Kasumi-1 (cell line): ENCODE measurements around the gene LIN28A.

Source experiments
- DNase-seq, 2 experiments: peaks; one replicate each; lab custom pipeline; 2025; lab: John Stamatoyannopoulos, UW

Gene LIN28A

GRCh38 chr1:26438041-26438440 is 27.4 kb downstream of the LIN28A start:
- DNase-seq, result no peak

DNA sequence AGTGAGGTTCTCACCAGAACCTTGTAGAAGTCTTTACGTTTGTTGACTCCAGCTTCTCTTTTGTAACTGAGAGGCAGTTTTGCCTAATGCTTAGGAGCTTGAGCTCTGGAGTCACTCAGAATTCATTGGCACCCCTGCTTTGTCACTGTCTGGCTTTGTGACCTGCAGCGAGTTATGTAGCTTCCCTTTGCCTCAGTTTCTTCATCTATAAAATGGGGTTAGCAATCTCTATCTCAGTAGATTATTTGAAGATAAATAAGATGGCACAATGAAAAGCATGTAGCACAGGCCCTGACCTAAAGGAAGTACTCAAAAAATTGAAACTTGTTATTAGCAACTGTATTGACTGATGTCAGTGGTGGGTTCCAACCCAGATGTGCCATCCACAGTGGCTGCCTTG is 29.6 kb downstream of the LIN28A start:
- DNase-seq, result no peak

GRCh38 chr1:26449868-26450267 is 39.3 kb downstream of the LIN28A start:
- no peak for DNase-seq

DNA sequence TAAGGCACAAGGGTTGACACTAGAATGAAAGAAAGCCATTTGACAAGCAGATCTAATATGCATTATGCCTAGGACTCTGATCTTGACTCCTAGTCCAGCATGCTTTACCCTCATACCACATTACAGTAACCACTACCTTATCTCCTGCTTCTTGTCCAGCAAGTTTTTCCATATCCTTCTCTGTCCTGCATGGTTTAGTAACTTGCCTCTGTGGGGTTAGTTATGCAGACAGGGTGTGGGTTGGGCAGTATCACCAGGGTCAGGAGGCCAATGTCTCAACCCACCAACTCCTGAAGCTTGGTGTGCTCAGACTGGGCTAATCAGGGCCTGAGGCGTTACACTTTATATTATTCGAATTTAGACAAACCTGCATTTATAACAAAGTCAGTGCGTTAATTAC is 40.3 kb downstream of the LIN28A start:
- DNase-seq, result no peak

DNA sequence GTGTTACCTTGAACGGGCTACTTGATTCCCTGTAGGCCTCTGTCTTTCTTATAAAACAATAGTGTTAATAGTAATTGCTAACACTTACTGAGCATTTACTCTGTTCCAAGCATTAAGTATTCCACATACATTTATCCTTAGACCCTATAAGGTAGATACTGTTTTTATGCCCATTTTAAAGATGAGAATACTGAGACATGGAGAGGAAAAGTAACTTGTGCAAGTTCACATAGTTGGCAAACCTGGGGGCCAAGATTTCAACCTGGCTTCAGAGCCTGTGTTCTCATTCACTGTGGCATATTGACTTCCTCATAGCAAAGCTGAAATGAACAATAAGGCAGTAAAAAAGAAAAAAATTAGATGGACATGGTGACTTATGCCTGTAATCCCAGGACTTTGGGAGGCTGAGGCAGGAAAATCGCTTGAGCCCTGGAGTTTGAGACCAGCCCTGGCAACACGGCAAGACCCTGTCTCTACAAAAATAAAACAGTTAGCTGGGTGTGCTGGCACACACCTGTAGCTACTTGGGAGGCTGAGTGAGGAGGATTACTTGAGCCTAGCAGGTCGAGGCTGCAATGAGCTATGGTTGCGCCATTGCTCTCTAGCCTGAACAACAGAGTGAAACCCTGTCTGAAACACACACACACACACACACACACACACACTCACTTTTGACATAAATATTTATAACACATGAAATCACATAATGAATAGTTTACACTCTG is 42.0 kb downstream of the LIN28A start:
- no peak for DNase-seq

GRCh38 chr1:26459148-26459547 is 48.5 kb downstream of the LIN28A start:
- DNase-seq, result no peak

DNA sequence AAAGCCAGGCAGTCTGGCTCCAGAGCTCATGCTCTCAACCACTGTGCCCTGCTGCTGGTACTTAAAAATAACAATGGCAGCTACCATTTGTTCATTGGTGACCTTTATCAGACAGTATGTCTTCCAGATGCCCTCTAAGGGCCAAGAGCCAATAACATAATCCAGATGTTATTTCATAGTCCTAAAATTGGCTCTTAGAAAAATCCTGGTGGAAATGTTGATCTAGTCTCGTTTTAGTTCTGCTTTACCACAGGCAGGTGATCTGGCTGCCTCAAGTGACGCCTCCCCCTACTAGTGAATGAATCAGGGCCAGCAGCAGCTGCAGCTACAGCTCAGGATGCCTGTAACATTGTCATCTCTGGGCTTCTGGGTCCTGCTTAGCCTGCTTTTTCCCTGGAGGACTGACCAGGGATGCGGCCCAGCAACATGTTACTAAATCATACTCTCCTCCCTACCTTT is 49.0 kb downstream of the LIN28A start:
- DNase-seq, result no peak

DNA sequence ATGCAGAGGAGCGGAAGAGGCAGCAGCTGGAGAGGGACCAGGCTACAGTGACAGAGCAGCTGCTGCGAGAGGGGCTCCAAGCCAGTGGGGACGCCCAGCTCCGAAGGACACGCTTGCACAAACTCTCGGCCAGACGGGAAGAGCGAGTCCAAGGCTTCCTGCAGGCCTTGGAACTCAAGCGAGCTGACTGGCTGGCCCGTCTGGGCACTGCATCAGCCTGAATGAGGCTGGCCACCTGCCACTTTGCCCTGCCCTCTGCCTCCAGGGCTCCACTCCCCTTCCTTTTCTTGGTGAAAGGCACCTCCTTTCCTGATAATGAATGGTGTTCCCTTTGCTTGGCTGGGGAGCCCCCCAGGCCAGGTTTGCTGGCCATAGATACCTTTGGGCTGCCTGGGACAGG is 58.3 kb downstream of the LIN28A start:
- DNase-seq, result no peak

GRCh38 chr1:26469558-26469957 is 58.9 kb downstream of the LIN28A start:
- no peak for DNase-seq

DNA sequence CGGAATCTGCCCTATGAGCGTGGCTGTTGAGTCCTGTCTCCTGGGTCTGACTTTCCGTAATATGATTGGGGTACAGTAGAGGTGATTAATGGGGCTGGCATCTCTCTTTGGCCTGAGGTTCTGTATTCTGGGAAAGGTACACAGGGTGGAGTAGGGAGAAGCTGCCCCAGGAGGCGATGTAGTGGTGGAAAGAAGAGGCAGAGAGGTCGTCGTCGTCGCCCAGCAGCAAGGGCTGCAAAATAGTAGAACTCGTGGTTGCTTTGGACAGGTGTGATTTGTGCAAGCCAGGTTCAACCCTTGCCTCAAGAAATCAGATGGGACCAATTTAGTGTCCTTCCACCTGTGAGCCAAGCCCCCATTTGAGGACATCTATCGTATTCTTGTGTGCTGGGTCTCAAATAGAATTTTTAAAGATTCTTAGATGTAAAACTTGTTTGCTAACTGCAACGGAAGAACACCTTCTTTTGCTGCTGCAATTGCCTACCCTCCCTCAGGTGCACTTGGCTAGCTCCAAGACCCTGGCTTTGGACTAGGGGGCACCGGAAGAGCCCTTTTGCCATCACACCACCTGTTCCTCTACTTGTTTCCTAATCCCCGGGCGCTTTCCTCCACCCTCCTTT is 60.4 kb downstream of the LIN28A start:
- no peak for DNase-seq

- DNase-seq, result peak; percentile 94 to 97
These were observed 61.1 kb downstream of the LIN28A start for GRCh38 chr1:26471498-26472319.

DNA sequence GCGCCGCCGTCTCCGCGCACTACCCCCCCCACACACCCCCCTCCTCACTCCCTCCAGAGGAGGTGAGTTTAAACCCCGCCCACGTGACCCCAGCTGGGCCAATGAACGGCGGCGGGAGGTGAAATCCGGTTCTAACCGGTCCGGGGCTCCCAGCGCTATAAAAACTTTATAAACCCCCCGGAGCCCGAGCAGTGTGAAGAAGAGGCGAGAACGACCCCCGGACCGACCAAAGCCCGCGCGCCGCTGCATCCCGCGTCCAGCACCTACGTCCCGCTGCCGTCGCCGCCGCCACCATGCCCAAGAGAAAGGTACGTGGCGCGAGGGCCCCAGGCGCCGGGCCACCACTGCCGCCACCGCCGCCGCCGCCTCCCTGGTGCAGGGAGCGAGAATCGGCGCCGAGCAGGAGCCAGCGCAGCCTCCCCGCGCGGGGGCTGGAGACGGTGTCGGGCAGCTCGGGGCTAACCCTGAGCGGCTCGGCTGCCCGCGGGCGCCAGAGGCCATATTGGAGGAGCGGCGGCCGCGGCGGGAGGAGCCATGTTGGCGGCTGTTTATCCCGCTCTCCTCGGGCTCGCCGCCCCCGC is 61.8 kb downstream of the LIN28A start, which contains the start of gene HMGN2:
Gene HMGN2 (plus strand): TSS at position 121 of the 581 bp plus-strand sequence. CDS start 173 bp downstream, at position 294.
- peak; percentile 94 to 97 for DNase-seq

GRCh38 chr1:26472901-26473845 is 62.6 kb downstream of the LIN28A start:
- DNase-seq, result peak; percentile 78 to 86

- DNase-seq, result no peak
These were observed 64.2 kb downstream of the LIN28A start for GRCh38 chr1:26474818-26475217.

- DNase-seq, result no peak
These were observed 65.4 kb downstream of the LIN28A start for GRCh38 chr1:26475989-26476388.

GRCh38 chr1:26476958-26477357 is 66.3 kb downstream of the LIN28A start:
- DNase-seq, result no peak

GRCh38 chr1:26477446-26478152 is 67.0 kb downstream of the LIN28A start:
- DNase-seq, result no peak

- DNase-seq, result no peak
These were observed 67.5 kb downstream of the LIN28A start for GRCh38 chr1:26478159-26478558.

DNA sequence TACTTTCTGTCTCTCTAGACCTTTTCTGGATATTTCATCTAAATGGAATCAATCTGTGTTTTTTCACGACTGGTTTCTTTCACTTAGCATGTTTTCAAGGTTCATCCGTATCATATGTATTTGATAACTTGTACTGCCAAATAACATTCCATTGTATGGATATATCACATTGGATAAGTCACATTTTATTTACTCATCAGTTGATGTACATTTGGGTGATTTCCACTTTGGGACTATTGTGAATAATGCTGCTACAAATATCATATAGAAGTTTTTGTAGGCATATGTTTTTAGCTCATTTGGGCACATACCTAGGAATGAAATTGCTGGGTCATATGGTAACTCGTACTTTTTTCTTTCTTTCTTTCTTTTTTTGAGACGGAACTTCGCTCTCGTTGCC is 68.4 kb downstream of the LIN28A start:
- DNase-seq, result no peak
